D721Med (cell line): ENCODE measurements around the gene TUBB3.

Experiments
- DNase-seq: peaks from one replicate; pipeline ENCODE4 v3.0.0; 2011; ENCODE audit warnings: low spot score; ENCODE audit not compliant: insufficient read length
- FAIRE-seq: peaks from 2 replicates; lab custom pipeline; 2011; peaks lifted over from hg19 to GRCh38; lab: Jason Lieb, UNC
- CTCF ChIP-seq: IDR thresholded peaks from 2 replicates; pipeline ENCODE4 v1.5.1; 2012; ENCODE audit warnings: mild to moderate bottlenecking, control low read depth; ENCODE audit not compliant: insufficient read depth; ENCODE audit errors: missing control alignments

TUBB3 gene

DNA sequence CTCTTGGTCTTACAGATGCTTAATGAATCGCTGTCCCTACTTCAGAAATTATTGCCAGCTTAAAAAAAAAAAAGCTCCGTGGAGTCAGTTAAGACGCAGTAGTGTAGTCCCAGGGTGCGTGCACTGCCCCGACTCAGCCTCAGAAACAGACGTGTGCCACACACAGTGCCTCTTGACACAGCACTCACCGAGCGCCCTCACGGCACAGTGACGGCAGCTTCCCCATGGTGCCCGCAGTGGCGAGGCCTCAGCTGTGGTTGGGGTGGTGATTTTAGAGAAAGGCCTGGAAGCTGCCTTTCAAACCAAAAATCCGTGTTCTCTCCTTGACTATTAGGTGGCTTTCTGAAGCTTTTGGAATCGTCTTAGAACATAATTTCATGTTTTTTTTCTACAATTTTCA, 35.9 kb upstream of the TUBB3 start:
- TF ChIP-seq CTCF, result no peak
- FAIRE-seq, result no peak

DNA sequence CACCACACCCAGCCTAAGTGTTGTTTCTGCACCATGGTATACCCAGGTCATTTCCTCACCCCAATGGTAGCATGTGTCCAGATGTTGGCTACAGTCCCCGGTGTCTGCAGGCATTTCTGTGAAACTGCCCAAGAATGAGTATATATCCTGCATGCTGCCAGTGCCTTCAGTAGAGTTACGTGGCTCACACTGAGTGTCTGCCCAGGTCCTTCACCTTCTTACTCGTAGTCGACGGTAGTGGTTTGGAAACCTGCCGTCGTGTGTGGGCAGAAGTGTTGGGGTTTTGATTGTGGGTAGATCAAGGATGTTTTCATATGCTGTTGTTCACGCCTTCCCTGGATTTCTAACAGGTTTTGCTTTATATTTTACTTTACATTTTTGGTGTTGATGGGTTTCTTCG, 32.9 kb upstream of the TUBB3 start:
- DNase-seq, result no peak
- FAIRE-seq, result no peak
- no peak for TF ChIP-seq CTCF

More for the DNA sequence above, 35.9 kb upstream of the TUBB3 start:
- no peak for DNase-seq

DNA sequence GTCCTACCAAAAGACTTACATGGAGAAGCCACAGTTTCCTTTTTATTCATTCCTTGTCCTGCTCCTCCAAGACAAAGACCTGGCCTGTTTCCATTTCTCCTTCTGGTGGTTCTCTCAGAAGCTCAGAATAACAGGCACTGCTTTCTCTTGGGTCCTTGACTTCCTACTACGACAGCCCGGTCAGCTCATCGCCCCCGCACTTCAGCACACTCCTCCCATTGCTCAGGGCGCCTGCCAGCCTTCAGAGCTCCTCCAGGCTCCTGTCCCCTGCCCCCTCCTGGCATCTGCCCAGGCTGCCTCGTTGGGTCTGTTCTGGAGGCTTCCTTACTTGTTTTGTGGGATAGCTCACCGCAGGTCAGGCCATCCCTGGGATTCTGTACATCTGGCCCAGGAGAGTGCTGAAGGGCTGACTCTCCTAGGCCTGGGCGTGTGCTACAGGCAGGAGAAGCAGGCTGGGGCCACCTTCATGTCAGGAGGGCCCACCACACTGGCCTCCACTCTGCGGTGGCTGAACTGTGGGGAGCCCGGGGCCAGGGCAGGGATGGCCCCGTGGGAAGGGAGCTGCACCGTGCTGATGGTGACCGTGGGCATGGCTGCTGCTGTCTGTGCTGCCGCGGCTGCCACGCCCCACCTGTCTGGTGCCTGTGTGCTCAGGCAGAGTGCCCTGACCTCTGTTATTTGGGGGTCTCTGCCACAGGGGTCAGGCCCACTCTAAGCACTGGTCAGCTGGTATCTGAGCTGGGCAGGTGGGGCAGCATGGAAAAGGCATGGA, 32.1 kb upstream of the TUBB3 start:
- DNase-seq (no peak), FAIRE-seq (no peak)
- TF ChIP-seq CTCF, result no peak

- TF ChIP-seq CTCF, result no peak
These were observed 31.0 kb upstream of the TUBB3 start for GRCh38 chr16:89892055-89892630.

DNA sequence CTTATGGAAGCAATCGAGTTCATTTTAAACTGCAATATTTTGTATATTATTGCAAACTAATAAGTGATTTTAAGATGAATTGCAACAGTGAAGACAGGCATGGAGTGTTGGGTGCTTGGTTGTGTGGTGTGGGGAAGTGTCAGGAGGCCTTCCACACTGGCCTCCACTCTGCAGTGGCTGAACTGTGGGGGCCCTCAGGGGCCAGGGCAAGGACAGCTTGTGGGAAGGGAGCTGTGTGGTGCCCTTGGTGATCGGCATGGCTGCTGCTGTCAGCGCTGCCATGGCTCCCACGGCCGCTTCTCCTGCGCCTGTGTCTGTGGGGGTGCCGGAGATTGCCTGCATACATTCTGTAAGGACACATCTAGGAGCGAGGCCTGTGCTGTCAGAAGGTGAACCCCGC, 30.5 kb upstream of the TUBB3 start:
- DNase-seq, result no peak
- TF ChIP-seq CTCF, result no peak
- FAIRE-seq, result no peak

More at GRCh38 chr16:89892055-89892630, 31.0 kb upstream of the TUBB3 start:
- no peak for FAIRE-seq
- no peak for DNase-seq

- DNase-seq (no peak), FAIRE-seq (no peak)
- TF ChIP-seq CTCF, result no peak
These were observed 29.2 kb upstream of the TUBB3 start for GRCh38 chr16:89893642-89894548.
